Tibial nerve (tissue), 4 donors: Measurements from ENCODE around the gene HMGA1.

ENCODE experiments used
- CTCF ChIP-seq, 5 experiments: fragments of 200-600 bp in 3 of 5; fragments of 450-650 bp in 2 of 5; sonication (generic) in 3 of 5; IDR thresholded peaks; one replicate each; pipeline ENCODE4 v1.5.1; 2016 to 2019; ENCODE audit warnings: antibody characterized with exemption in 5 of 5, mild to moderate bottlenecking in 3 of 5, moderate library complexity in 2 of 5
- EP300 ChIP-seq, 2 donors: sonication (generic); formaldehyde crosslinking; IDR thresholded peaks; one replicate each; pipeline ENCODE4 v1.6.1; 2017; ENCODE audit warnings: antibody characterized with exemption in 2 of 2, mild to moderate bottlenecking in 1 of 2
- POLR2A ChIP-seq, 2 donors: fragments of 450-650 bp; IDR thresholded peaks; one replicate each; pipeline ENCODE4 v1.6.1; 2017; ENCODE audit warnings: antibody characterized with exemption in 2 of 2, mild to moderate bottlenecking in 2 of 2, moderate library complexity in 2 of 2

DNA sequence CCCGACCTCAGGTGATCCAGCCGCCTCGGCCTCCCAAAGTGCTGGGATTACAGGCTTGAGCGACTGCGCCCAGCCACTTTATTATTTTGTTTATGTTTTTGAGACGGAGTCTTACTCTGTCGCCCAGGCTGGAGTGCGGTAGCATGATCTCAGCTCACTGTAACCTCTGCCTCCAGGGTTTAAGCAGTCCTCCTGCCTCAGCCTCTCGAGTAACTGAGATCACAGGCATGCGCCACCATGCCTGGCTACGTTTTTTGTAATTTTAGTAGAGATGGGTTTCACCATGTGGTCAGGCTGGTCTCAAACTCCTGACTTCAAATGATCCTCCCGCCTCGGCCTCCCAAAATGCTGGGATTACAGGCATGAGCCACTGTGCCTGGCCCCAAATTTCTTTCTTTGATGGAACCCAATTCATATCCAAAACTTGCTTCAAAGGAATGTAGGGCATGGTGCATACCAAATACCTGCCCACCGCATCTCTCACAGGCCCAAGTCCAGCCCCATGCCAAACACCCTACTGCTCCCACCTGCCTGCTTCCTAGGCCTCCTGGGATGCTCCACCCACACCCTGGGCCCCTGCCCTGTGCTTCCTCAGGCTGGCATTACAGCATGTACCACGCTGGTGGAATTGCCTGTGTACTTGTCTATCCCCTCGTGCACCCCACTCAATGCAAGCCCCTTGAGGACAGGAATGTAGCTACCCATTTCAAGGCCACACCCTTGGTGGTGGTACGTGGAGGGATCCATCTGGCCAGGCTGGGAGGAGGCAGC lies 4.9 kb upstream of the HMGA1 start:
- TF ChIP-seq POLR2A (IDR thresholded peaks at IDR 0.05) (no peak), CTCF (IDR thresholded peaks at IDR 0.05) (no peak), EP300 (IDR thresholded peaks at IDR 0.05) (no peak)
